Measurements from ENCODE around the gene RASEF. TPM values are rescaled to one million over a fixed set of nuclear protein-coding genes. Genes with fewer than 3 reads are reported as not detected.
"Not testable (repeated sequence)": the region's sequence is repeated elsewhere in the genome, so short reads cannot be mapped to it uniquely, and the experiment has no call there.

Gene RASEF
- total and polyA plus RNA-seq, 12 donors = under 0.01 to 0.24 (median 0.08) TPM; not detected in 4

GRCh38 chr9:82949203-82949602, 113.7 kb downstream of the RASEF start:
- no peak for TF ChIP-seq CTCF (IDR thresholded peaks at IDR 0.05)
- 78 to 83% methylated on average over 2 of the region's 2 CpGs for WGBS, 2 donors
- Histone ChIP-seq H3K27me3 (peaks cover 0 to 4% (median 0%) of the 10 kb centered on the region in 7 donors), H3K27ac (no peak overlapping the region), H3K9me3 (no peaks in the 10 kb centered on the region), H3K4me1 (no peaks in the 10 kb centered on the region), H3K36me3 (no peaks in the 10 kb centered on the region), H3K4me3 (no peak overlapping the region)
- intact Hi-C loops (cut with DNase I) = no loop called here
- DNase-seq = no peak
- ATAC-seq = no peak

GRCh38 chr9:82940376-82940775, 122.6 kb downstream of the RASEF start:
- H3K27ac ChIP-seq = no peak overlapping the region
- no peak for ATAC-seq
- no peak for TF ChIP-seq CTCF (IDR thresholded peaks at IDR 0.05)

GRCh38 chr9:82939451-82939850, 123.5 kb downstream of the RASEF start:
- 39 to 41% methylated on average over 2 of the region's 2 CpGs for WGBS, 2 donors
- DNase-seq = no peak
- intact Hi-C loops (cut with DNase I) = no loop called here

More at GRCh38 chr9:82940376-82940775, 122.6 kb downstream of the RASEF start:
- no peaks in the 10 kb centered on the region for H3K4me1 ChIP-seq
- H3K36me3 ChIP-seq = no peaks in the 10 kb centered on the region
- H3K4me3 ChIP-seq = no peak overlapping the region
- DNase-seq = no peak
- H3K9me3 ChIP-seq = no peaks in the 10 kb centered on the region
- H3K27me3 ChIP-seq = peaks cover 0 to 4% (median 0%) of the 10 kb centered on the region in 7 donors
- 88 to 90% methylated on average over 7 of the region's 7 CpGs for WGBS, 2 donors
- intact Hi-C loops (cut with DNase I) = no loop called here

GRCh38 chr9:82938426-82939218, 124.3 kb downstream of the RASEF start:
- no peak overlapping the region for H3K4me3 ChIP-seq
- no peak for DNase-seq
- H3K4me1 ChIP-seq = no peaks in the 10 kb centered on the region
- WGBS, 2 donors = 74 to 77% methylated on average over 3 of the region's 3 CpGs
- no peaks in the 10 kb centered on the region for H3K36me3 ChIP-seq
- no peak overlapping the region for H3K27ac ChIP-seq
- TF ChIP-seq CTCF (IDR thresholded peaks at IDR 0.05) = no peak
- intact Hi-C loops (cut with DNase I) = no loop called here
- H3K27me3 ChIP-seq = peaks cover 0 to 4% (median 0%) of the 10 kb centered on the region in 7 donors
- ATAC-seq = no peak
- no peaks in the 10 kb centered on the region for H3K9me3 ChIP-seq

More at GRCh38 chr9:82939451-82939850, 123.5 kb downstream of the RASEF start:
- no peak for TF ChIP-seq CTCF (IDR thresholded peaks at IDR 0.05)
- Histone ChIP-seq H3K27me3 (peaks cover 0 to 4% (median 0%) of the 10 kb centered on the region in 7 donors), H3K4me1 (no peaks in the 10 kb centered on the region), H3K9me3 (no peaks in the 10 kb centered on the region), H3K4me3 (no peak overlapping the region), H3K36me3 (no peaks in the 10 kb centered on the region), H3K27ac (no peak overlapping the region)
- no peak for ATAC-seq

GRCh38 chr9:82936561-82936960, 126.4 kb downstream of the RASEF start:
- H3K4me1 ChIP-seq; H3K9me3 ChIP-seq; intact Hi-C loops (cut with DNase I); H3K36me3 ChIP-seq; H3K4me3 ChIP-seq; ATAC-seq; H3K27me3 ChIP-seq; DNase-seq; H3K27ac ChIP-seq: not testable (repeated sequence)
- WGBS, 2 donors = 95 to 97% methylated on average over 7 of the region's 7 CpGs

All from heart right ventricle (tissue), 16 donors.